GDM1 (cell line): ENCODE measurements around the gene STAT5A.

Experiments
- DNase-seq: peaks from one replicate; lab custom pipeline; 2025; lab: John Stamatoyannopoulos, UW

The STAT5A gene

GRCh38 chr17:42268236-42268635 is 20.1 kb upstream of the STAT5A start:
- DNase-seq: no peak

- DNase-seq: no peak
Observed at GRCh38 chr17:42270170-42270535, 18.1 kb upstream of the STAT5A start.

GRCh38 chr17:42270596-42270995 is 17.7 kb upstream of the STAT5A start:
- DNase-seq: no peak

DNA sequence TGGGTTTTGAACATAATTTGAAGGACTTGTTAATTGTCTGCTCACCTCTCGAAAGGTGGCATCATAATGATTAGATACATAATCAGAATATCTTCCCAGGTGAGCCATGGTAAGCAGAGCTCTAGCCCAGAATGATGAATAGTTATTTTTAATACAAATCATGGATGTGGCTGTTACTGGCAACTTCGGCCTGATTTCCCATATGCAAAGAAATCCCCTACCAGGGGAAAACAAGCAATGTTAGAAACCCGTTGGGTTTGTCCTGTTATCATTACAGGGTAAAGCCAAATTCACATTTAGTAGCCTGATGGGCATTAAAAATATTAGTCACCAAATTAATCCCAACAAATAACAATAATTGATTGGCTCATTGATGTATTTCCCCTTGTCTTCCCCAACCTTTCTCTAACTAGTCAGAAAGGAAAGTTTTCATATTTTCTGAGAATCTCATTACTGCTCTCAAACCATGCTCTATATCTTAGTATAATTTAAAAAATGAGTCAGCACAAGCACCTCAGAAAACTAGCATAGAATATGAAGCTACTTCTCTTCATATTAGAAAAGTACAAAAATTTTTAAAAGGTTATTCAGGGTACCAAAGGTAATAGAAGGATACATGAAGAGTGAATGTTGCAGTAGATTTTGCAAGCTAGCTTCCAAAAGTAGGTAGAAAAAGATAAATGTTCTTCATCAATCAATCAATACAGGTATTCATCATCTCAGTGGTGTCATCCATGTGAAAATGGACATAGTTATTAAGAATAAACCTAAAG is 17.1 kb upstream of the STAT5A start:
- DNase-seq: no peak

GRCh38 chr17:42271779-42272035 is 16.6 kb upstream of the STAT5A start:
- DNase-seq: no peak

DNA sequence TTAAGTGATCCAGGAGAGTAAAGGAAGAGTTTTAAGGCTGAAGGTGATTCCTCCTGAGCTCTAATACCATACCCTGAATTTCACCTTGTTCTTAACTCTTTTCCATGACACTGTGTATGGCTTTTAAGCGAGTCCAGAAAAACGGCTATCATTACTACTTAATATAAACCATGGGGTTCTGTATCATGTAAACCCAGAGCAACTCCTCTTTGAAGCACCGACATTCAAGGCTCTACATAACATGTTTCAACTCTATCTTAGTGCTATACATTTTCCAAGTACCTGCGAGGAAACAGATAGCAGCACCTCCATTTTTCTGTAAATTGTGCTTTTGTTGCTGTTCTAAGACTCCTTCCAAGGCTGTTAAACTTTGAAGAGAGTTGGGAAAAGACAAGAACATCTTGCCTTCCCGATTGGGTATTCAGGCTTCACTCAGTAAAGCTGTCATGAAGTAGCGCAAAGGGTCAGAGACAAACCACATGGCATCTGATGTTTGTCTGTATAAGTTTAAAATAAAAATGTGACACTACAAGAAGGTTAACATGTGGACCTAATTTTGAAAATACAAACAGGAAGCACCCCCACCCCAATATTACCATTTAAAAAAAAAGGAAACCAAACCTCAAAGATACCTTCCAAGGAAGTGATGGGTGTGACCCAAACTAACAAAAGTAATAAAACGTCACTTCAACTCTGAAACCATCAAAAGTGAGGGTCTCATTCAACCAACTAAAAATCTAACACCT is 16.0 kb upstream of the STAT5A start:
- DNase-seq: no peak

DNA sequence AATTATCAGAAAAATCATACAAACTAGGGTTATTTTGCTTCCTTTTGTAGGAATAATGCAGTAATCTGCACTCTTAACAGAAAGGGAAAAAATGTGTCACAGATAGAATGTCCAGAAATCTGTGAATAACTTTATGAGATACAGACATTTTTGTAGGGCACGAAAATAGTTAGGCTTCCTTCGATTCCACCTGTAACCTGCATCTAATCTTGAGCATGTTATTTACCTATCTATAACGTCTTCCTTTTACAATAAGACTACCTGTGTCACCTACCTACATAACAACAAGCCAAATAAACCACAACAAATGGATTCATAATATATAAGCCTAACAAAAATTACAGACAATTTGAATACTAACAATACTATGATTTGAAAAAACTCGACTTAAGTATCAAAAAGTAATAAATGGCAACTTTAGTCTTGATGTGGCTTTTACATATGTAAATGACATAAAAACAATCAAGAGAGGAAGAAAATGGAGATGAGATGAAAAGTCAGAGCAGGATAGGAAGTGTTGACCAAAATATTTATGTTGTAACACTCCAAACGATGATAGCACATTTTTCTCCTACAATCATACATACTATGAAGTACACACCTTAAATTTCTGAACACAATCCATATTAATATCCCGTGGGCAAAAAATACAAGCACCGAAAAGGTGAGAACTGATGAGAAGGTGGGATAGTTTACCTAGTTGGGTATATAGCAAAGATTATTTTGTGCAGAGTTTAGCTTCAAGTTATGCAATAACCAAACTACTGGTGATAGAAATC is 14.6 kb upstream of the STAT5A start:
- no peak for DNase-seq

DNA sequence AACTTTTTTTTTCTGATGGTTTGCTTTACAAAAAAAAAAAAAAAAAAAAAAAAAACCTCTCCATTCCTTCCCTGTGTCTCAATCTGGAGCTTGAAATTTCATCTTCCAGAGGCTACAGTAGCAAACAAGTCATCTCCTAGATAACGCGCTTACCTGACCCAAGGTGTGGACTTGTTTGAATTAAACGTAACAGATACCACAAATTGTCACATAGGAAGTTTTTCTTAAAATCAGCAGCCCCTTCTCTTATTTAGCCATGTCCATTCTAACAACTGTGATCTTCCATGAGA is 14.1 kb upstream of the STAT5A start:
- no peak for DNase-seq

GRCh38 chr17:42274812-42275526 is 13.3 kb upstream of the STAT5A start:
- no peak for DNase-seq

- DNase-seq: peak; percentile 38
Observed at GRCh38 chr17:42275527-42276358, 12.6 kb upstream of the STAT5A start.

- DNase-seq: peak; percentile 60
Observed at GRCh38 chr17:42276359-42276608, 12.0 kb upstream of the STAT5A start, which contains the start of gene STAT5B. STAT5B (minus strand) TSS chr17:42276391; CDS start chr17:42232127, 44,264 bp downstream.

GRCh38 chr17:42276609-42277341 is 11.5 kb upstream of the STAT5A start:
- peak; percentile 38 for DNase-seq

- no peak for DNase-seq
Observed at GRCh38 chr17:42277342-42277712, 11.0 kb upstream of the STAT5A start.

DNA sequence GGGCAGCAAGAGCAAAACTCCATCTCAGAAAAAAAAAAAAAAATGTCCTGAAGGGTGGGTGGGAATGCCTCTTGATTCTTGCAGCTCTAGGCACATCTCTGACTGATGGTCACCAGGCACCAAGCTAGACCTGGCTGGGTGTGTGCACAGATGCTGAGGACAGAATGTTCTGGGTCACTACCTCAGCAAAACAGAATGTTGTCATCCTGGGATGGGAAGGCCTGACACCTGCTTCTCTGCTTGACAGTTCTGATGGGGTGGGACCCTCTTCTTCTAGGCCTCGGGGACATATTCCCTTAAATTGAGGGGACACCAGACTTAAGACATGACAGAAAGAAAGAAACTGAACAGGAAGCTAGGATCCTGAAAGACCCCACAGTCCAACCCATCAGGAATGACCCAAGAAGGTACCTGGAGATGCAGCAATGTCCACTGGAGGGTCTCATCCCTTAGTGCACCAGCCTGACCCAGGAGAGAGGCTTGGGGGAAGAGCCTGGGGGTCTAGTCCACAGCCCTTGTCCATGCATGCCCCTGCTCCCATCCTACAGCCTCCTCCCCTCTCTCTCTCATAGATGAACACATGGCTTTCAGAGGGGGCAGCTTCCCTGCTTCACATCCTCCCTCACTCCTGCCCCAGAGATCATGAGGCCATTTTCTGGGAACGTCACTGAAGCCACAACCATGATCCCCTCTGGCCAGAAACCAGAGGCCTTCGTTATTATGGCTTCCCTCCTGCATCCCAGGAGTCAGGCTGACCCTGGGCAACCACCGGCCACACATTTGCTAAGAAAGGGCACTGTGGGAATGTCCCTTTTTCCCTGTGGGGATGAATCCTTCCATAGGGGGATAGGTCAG is 8.3 kb upstream of the STAT5A start:
- DNase-seq: no peak

DNA sequence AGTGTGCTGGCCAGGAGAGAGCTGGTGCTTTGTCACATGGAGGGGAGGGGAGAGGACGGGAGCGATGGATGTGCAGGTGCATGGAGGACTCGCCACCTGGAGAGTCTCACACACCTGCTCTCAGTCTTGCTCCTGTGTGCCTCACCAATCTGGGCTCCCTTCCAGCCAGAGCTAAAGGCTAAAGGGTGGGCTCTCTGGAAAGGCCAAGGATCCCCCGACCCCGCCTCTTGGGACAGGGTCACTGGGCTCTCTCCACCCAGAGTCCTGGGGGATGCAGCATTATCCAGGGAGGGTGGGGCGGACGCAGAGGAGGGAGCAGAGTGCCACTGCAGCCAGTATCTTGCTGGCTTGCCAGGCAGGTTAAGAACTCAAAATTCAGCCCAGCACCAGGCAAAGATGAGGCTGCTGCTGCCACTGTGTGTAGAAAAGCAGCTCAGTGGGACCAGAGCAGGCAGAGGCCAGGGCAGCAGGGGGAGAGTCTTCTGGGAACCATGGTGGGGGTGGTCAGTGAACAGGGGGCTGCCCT is 6.7 kb upstream of the STAT5A start:
- no peak for DNase-seq

GRCh38 chr17:42282478-42283080 is 5.7 kb upstream of the STAT5A start:
- no peak for DNase-seq

DNA sequence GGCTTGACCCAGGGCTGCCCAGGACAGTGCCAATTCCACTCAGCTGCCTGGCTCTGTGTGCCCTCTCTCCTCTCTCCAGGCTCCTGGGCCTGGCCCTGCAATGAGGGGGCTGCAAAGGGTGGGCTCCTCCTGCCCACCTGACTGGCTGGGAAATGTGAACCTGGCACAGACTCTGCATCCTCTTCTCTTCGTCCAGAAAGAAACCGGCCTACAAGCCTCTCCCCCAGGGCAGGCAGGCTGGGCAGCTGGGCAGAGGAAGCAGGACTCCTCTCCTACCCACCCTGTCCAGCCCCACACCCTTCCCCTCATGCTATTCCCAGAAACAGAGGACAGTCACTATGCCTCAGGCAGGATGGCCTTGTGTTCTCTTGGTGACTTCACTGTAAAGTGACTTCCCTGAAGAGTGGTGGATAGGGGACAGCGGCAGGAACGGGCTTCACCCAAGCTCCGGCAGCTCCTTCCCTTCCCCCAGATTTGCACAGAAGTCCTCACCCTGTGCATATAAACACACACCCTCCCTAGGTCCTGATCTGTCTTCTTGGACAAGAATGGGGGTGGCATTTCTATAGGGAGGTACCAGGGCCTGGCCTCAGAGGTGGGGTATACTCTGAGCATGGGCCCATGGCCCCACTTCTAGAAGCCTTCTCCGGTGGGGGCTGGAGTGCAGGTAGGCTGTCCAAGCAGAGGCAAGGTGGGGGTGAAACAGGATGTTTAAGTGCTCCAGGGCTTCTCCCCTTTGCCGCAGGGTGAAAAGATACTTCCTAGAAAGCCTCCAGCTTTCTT is 4.9 kb upstream of the STAT5A start:
- no peak for DNase-seq

DNA sequence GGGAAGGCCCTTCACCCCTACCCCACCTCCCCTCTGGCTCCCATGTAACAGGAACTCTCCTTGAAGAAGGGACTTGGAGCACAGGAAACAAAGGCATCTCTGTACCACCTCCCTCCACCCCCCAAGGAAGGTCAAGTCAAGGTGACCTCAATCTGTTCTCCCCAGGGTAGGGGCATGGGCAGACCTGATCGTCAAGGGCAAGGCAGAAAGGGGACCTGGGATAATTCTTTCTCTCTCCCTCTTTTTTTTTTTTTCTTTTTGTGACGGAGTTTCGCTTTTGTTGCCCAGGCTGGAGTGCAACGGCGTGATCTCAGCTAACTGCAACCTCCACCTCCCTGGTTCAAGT is 4.3 kb upstream of the STAT5A start:
- no peak for DNase-seq

- no peak for DNase-seq
Observed at GRCh38 chr17:42284566-42284965, 3.7 kb upstream of the STAT5A start.
